Right cardiac atrium (tissue), 5 donors: Measurements from ENCODE around the gene DBNL. TPM values are rescaled to one million over a fixed set of nuclear protein-coding genes. Genes with fewer than 3 reads are reported as not detected.

Source experiments
- ATAC-seq, 2 donors: fragments of 200-7000 bp; cut with Tn5 transposase; one replicate each; pipeline versions ENCODE4 v1.8.0 to v1.9.1; 2020; ENCODE audit warnings: moderate library complexity in 2 of 2, mild to moderate bottlenecking in 1 of 2
- DNase-seq, 3 donors: peaks; one replicate each; pipeline ENCODE4 v3.0.0-alpha.2; 2020
- H3K27ac ChIP-seq: one replicate; pipeline ENCODE4 v1.5.1; 2013; ENCODE audit warnings: mild to moderate bottlenecking, low read length, control low read depth, moderate library complexity
- H3K27me3 ChIP-seq: one replicate; pipeline ENCODE4 v1.6.1; 2013; ENCODE audit not compliant: control insufficient read depth, insufficient read depth
- H3K4me1 ChIP-seq: one replicate; pipeline ENCODE4 v1.6.1; 2013; ENCODE audit warnings: low read length; ENCODE audit not compliant: control insufficient read depth, insufficient read depth
- H3K4me3 ChIP-seq: one replicate; pipeline ENCODE4 v1.5.1; 2013; ENCODE audit warnings: low read length, control low read depth
- H3K9me3 ChIP-seq: one replicate; pipeline ENCODE4 v1.6.1; 2013; ENCODE audit warnings: low read length; ENCODE audit not compliant: control insufficient read depth
- WGBS: extraction: QIAGEN DNeasy Blood & Tissue Kit; methylation state at CpG from one replicate; pipeline ENCODE4 v1.1.7; 2013; 5-methylcytosine and 5-hydroxymethylcytosine counted together
- intact Hi-C, 4 donors: fragments of 100-400 bp; cut with DNase I; formaldehyde crosslinking; loops; one replicate each; pipeline versions ENCODE4 v1.11.0 to v1.14.0; 2022 to 2023
- polyA plus RNA-seq: library from polyadenylated mRNA; stranded (reverse); fragments of 200-250 nt; gene quantifications from one replicate; pipeline ENCODE4 v1.2.3, GENCODE V29; 2013
- total RNA-seq, 4 donors: library from RNA; stranded (reverse); fragmentation: NEBNext Ultra II Directional; extraction: Animal tissue kit (Norgen Biotek cat#: 25700); gene quantifications; one replicate each; pipeline ENCODE4 v1.2.1, GENCODE V29; 2021
- donor health status: healthy with polysubstance abuse.
- donor health status: DM: no; HTN: yes; CAD: no.
- donor health status: DM: no; HTN: no; CAD: no.
- donor health status: DM: no; HTN: yes; CAD: no; lungs with severe emphysema.
- donor health status: DM: yes; HTN: yes; CAD: no.

Gene DBNL
- total and polyA plus RNA-seq, 5 donors: 34.3 to 44.6 (median 37.5) TPM

DNA sequence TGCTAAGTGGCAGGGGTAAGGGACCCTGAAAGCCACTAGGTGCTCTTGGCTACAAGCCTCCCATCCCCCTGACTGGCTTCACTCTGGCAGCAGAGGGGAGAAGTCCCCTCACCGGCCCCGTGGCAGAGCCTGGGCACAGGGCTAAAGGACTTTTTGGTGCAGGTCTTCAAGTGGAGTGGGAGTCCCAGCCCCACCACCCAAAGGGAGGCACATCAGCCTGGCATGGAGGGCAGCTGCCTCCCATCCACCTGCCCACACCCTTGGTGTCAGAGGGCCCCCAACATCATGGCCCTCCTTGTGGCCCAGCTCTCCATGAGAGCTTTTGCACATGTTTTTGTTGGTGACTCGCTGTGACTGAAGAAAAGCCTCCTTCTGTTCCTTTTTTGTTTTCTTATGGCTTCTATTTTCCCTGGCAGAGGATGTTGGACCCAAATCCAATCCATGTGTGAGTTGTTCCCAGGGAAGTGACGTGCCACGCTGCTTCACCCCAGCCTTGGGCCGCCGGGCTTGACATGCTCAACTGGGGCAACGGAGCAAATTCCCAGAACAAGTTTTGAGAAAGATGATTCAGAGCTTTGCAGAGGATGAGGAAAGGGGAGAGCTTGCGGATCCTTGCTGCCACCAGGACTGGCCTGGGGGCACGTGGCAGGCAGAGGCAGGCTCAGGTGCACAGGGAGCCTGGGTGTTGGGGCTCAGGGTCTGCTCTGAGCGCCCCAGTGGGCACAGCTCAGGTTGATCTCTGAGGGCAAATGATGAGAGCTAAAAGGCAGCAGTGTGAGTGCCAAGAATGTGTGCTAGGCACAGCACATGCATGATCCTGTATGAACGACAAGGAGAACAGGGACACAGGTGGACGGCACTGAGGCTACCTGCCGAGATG, 57.7 kb downstream of the DBNL start:
- DNase-seq: peak; percentile 75 to 85 (median 81)
- H3K27ac ChIP-seq: peak overlapping the region; percentile 40
- H3K4me1 ChIP-seq: no peaks in the 10 kb centered on the region
- peak; percentile 15 to 25 for ATAC-seq
- no peaks in the 10 kb centered on the region for H3K27me3 ChIP-seq
- H3K4me3 ChIP-seq: no peak overlapping the region
- 76% methylated on average over 14 of the region's 14 CpGs for WGBS
- intact Hi-C loops: no loop called here
- no peaks in the 10 kb centered on the region for H3K9me3 ChIP-seq

- intact Hi-C loops: no loop called here
- ATAC-seq (no peak), DNase-seq (peak in 2 of 3 donors; percentile 6 to 47)
- Histone ChIP-seq H3K4me1 (no peaks in the 10 kb centered on the region), H3K4me3 (no peak overlapping the region), H3K27ac (peak overlapping the region; percentile 1), H3K9me3 (no peaks in the 10 kb centered on the region), H3K27me3 (no peaks in the 10 kb centered on the region)
- 74% methylated on average over 8 of the region's 8 CpGs for WGBS
These were observed 58.5 kb downstream of the DBNL start for GRCh38 chr7:44102846-44103565.

GRCh38 chr7:44103566-44103922, 59.0 kb downstream of the DBNL start:
- DNase-seq (peak in 2 of 3 donors; percentile 14 to 59), ATAC-seq (no peak)
- 78% methylated on average over 8 of the region's 8 CpGs for WGBS
- H3K4me1 ChIP-seq: no peaks in the 10 kb centered on the region
- no peaks in the 10 kb centered on the region for H3K9me3 ChIP-seq
- no peaks in the 10 kb centered on the region for H3K27me3 ChIP-seq
- intact Hi-C loops: no loop called here
- H3K4me3 ChIP-seq: no peak overlapping the region
- peak overlapping the region; percentile 42 for H3K27ac ChIP-seq

DNA sequence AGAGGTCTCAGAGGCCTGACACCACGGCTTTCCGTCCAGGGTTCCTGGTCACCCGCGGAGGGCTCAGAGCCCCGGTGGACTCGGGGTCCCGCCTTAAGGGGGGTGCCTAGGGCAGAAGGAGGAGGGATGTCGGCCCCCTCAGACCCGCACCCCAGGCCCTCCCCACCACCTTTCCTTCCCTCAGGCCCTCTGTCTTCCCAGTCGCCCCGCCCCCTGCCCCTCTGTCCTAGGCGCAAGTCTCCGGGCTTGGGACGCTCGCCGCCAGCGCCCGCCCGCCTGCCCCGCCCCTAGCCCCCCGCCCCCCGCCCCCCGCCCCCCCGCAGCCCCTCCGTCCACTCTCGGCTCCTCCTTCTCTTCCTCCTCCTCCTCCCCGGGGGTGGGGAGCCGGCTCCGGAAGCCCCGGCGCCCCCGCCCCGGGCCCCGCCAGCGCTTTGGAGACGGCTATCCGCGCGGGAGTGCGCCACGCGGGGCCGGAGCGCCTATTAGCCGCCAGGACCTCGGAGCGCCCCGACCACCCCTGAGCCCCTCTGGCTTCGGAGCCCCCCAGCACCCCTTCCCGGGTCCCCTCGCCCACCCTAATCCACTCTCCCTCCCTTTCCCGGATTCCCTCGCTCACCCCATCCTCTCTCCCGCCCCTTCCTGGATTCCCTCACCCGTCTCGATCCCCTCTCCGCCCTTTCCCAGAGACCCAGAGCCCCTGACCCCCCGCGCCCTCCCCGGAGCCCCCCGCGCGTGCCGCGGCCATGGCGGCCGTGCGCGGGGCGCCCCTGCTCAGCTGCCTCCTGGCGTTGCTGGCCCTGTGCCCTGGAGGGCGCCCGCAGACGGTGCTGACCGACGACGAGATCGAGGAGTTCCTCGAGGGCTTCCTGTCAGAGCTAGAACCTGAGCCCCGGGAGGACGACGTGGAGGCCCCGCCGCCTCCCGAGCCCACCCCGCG, 59.7 kb downstream of the DBNL start, which contains the start of gene AEBP1:
Gene AEBP1 (plus strand): TSS at position 423 of the 937 bp plus-strand sequence. CDS start 321 bp downstream, at position 744.
- intact Hi-C loops: no loop called here
- Histone ChIP-seq H3K27me3 (no peaks in the 10 kb centered on the region), H3K4me3 (peak within 1 kb of the TSS; percentile 65), H3K4me1 (no peaks in the 10 kb centered on the region), H3K9me3 (no peaks in the 10 kb centered on the region), H3K27ac (peak within 1 kb of the TSS; percentile 42)
- ATAC-seq: peak; percentile 38 to 60
- peak; percentile 60 to 83 (median 81) for DNase-seq
- whole genome bisulfite sequencing: 3% methylated on average over 86 of the region's 87 CpGs

DNA sequence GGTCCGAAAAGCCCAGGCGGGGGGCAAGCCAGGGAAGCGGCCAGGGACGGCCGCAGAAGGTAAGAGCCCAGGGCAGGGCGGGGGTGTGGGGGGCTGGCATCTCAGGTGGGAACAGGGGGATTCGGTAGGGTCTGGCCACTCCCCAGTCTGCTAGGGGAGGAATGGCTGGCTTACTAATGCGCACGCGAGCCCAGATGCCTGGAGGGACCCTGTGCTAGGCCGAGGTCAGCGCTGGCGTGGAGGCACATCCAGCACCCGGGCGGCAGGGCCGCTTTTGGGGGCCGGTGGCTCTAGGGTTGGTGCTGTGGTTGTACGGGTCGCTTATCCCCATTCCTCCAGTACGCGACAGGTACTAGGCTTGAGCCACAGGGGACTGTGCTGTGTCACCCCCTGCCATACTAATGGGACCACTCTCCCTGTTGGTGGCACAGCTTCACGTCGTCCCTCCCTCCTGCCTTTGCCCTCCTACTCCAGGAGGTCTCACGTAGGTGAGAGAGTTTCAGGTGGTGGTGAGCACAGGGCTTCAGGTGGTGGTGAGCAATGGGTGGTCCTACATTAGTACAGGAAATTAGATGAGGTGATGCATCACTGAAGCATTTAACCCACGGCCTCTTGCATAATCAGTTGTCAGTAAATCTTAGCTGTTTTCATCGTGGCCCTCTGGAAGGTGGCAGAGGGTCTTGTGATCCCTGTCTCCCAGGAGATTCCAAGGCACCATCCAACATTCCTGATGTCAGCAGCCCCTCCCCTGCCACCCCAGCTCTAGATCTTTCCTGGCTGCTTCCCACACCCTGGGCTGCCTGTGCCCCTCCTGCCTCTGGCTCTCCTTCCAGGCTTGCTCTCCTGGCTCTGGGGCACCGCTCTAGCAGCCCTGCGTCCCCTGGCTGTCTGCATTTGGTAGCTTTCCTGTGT, 60.6 kb downstream of the DBNL start:
- Histone ChIP-seq H3K4me1 (no peaks in the 10 kb centered on the region), H3K27ac (peak overlapping the region; percentile 14), H3K4me3 (peak overlapping the region; percentile 65), H3K27me3 (no peaks in the 10 kb centered on the region), H3K9me3 (no peaks in the 10 kb centered on the region)
- intact Hi-C loops: no loop called here
- DNase-seq (peak; percentile 46 to 81 (median 78)), ATAC-seq (peak; percentile 22 to 27)
- 24% methylated on average over 28 of the region's 28 CpGs for WGBS

GRCh38 chr7:44105832-44106231, 61.3 kb downstream of the DBNL start:
- Histone ChIP-seq H3K27me3 (no peaks in the 10 kb centered on the region), H3K4me1 (no peaks in the 10 kb centered on the region), H3K27ac (peak overlapping the region; percentile 14), H3K4me3 (no peak overlapping the region), H3K9me3 (no peaks in the 10 kb centered on the region)
- DNase-seq (peak in 1 of 3 donors; percentile 6), ATAC-seq (no peak)
- WGBS: 70% methylated on average over 2 of the region's 2 CpGs
- intact Hi-C loops: no loop called here

GRCh38 chr7:44106311-44107065, 62.0 kb downstream of the DBNL start:
- Histone ChIP-seq H3K9me3 (no peaks in the 10 kb centered on the region), H3K27me3 (no peaks in the 10 kb centered on the region), H3K4me1 (no peaks in the 10 kb centered on the region), H3K4me3 (no peak overlapping the region), H3K27ac (no peak overlapping the region)
- WGBS: 84% methylated on average over 10 of the region's 10 CpGs
- DNase-seq (no peak), ATAC-seq (no peak)
- intact Hi-C loops: no loop called here

DNA sequence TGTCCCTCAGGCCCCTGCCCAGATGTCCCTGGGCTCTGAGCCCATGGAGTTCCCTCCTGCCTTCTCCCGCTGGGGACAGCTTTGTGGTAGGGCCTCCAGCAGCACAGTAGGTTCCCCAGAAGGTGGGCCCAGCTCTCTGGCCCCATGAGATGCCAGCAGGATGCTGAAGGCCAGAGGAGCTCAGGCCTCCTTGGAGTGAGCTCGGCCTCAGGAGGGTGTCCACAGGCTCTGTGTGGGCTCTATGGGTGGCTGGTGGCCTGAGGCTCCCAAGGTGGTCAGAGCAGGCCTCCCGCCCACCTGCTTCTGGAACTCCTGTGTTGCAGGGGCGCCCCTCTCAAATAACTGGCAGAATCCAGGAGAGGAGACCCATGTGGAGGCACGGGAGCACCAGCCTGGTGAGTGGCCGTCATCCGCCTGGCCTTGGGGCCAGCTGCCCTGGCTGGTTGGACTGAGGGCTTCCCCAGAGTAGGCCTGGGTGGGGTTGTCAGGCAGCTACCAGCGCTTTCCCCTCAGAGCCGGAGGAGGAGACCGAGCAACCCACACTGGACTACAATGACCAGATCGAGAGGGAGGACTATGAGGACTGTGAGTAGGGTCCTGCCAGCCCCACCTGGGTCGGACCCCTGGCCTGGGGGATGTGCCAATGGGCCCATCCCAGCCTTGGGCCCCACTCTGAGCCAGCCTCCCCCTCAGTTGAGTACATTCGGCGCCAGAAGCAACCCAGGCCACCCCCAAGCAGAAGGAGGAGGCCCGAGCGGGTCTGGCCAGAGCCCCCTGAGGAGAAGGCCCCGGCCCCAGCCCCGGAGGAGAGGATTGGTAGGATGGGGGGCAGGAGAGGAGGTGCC, 62.8 kb downstream of the DBNL start:
- no peak overlapping the region for H3K4me3 ChIP-seq
- ATAC-seq (no peak), DNase-seq (peak in 2 of 3 donors; percentile 17 to 40)
- no peaks in the 10 kb centered on the region for H3K9me3 ChIP-seq
- no peaks in the 10 kb centered on the region for H3K4me1 ChIP-seq
- intact Hi-C loops: no loop called here
- 85% methylated on average over 18 of the region's 18 CpGs for WGBS
- H3K27ac ChIP-seq: no peak overlapping the region
- no peaks in the 10 kb centered on the region for H3K27me3 ChIP-seq
